ENCODE measurements around the gene NUP62.
A peak's percentile ranks its signal among the peaks of the same experiment; 100 is the strongest.

Gene NUP62

GRCh38 chr19:49866933-49867782 lies 62.1 kb downstream of the NUP62 start, which contains the start of gene PNKP:
Gene PNKP (minus strand): TSS chr19:49867576. CDS start chr19:49867204, 372 bp downstream.
- DNase-seq (ENCODE audit: low spot score): peak; percentile 84

GRCh38 chr19:49864890-49865289 lies 64.4 kb downstream of the NUP62 start:
- DNase-seq (ENCODE audit: low spot score): no peak

- no peak for DNase-seq (ENCODE audit: low spot score)
Measured at GRCh38 chr19:49863935-49864320, 65.4 kb downstream of the NUP62 start.

GRCh38 chr19:49863254-49863934 lies 65.9 kb downstream of the NUP62 start:
- no peak for DNase-seq (ENCODE audit: low spot score)

- DNase-seq (ENCODE audit: low spot score): peak; percentile 35
Measured at GRCh38 chr19:49862391-49863253, 66.7 kb downstream of the NUP62 start.

- DNase-seq (ENCODE audit: low spot score): no peak
Measured at GRCh38 chr19:49861541-49862378, 67.5 kb downstream of the NUP62 start.

- no peak for DNase-seq (ENCODE audit: low spot score)
Measured at GRCh38 chr19:49861107-49861506, 68.2 kb downstream of the NUP62 start.

GRCh38 chr19:49860336-49861102 lies 68.8 kb downstream of the NUP62 start:
- DNase-seq (ENCODE audit: low spot score): no peak

- DNase-seq (ENCODE audit: low spot score): no peak
Measured at GRCh38 chr19:49859682-49860335, 69.5 kb downstream of the NUP62 start.

- DNase-seq (ENCODE audit: low spot score): no peak
Measured at GRCh38 chr19:49858088-49858985, 71.0 kb downstream of the NUP62 start.

GRCh38 chr19:49857838-49858087 lies 71.5 kb downstream of the NUP62 start:
- DNase-seq (ENCODE audit: low spot score): no peak

GRCh38 chr19:49857061-49857837 lies 72.1 kb downstream of the NUP62 start:
- no peak for DNase-seq (ENCODE audit: low spot score)

All from hematopoietic multipotent progenitor cell treated with erythropoietin and hydrocortisone succinate and interleukin-3 and kit ligand, for 17 days (in vitro differentiated cells).